HG03025 (cell line): ENCODE data around the gene LRP3.
"Not testable (repeated sequence)": the region's sequence is repeated elsewhere in the genome, so short reads cannot be mapped to it uniquely, and the experiment has no call there.

Source experiments
- ATAC-seq: cut with Tn5 transposase; IDR thresholded peaks from one replicate; pipeline ENCODE4 v1.9.1; 2021; ENCODE audit warnings: mild to moderate bottlenecking, moderate library complexity; ENCODE audit not compliant: unreplicated experiment, low FRiP score

Gene LRP3

GRCh38 chr19:33201886-33202545 lies 7.9 kb downstream of the LRP3 start:
- ATAC-seq: no peak

- no peak for ATAC-seq
Measured at GRCh38 chr19:33202546-33203507, 8.7 kb downstream of the LRP3 start.

- ATAC-seq: no peak
Measured at GRCh38 chr19:33203529-33203928, 9.4 kb downstream of the LRP3 start.

GRCh38 chr19:33204136-33204973 lies 10.2 kb downstream of the LRP3 start:
- no peak for ATAC-seq

GRCh38 chr19:33205110-33205509 lies 11.0 kb downstream of the LRP3 start:
- no peak for ATAC-seq

GRCh38 chr19:33205531-33206260 lies 11.6 kb downstream of the LRP3 start:
- no peak for ATAC-seq

- no peak for ATAC-seq
Measured at GRCh38 chr19:33206261-33207039, 12.3 kb downstream of the LRP3 start.

- ATAC-seq: no peak
Measured at GRCh38 chr19:33207040-33207620, 13.0 kb downstream of the LRP3 start.

- no peak for ATAC-seq
Measured at GRCh38 chr19:33207903-33208302, 13.8 kb downstream of the LRP3 start.

GRCh38 chr19:33208371-33208895 lies 14.3 kb downstream of the LRP3 start:
- ATAC-seq: no peak

- ATAC-seq: no peak
Measured at GRCh38 chr19:33208904-33209849, 15.0 kb downstream of the LRP3 start.

GRCh38 chr19:33209850-33210230 lies 15.7 kb downstream of the LRP3 start:
- not testable (repeated sequence) for ATAC-seq

- no peak for ATAC-seq
Measured at GRCh38 chr19:33210266-33210940, 16.3 kb downstream of the LRP3 start.

GRCh38 chr19:33211794-33212435 lies 17.8 kb downstream of the LRP3 start:
- ATAC-seq: no peak

GRCh38 chr19:33212436-33213172 lies 18.5 kb downstream of the LRP3 start:
- no peak for ATAC-seq

GRCh38 chr19:33214596-33214995 lies 20.5 kb downstream of the LRP3 start:
- no peak for ATAC-seq
